ENCODE data around the gene HS3ST5. TPM values are rescaled to one million over a fixed set of nuclear protein-coding genes. Genes with fewer than 3 reads are reported as not detected.

The HS3ST5 gene, protein sequence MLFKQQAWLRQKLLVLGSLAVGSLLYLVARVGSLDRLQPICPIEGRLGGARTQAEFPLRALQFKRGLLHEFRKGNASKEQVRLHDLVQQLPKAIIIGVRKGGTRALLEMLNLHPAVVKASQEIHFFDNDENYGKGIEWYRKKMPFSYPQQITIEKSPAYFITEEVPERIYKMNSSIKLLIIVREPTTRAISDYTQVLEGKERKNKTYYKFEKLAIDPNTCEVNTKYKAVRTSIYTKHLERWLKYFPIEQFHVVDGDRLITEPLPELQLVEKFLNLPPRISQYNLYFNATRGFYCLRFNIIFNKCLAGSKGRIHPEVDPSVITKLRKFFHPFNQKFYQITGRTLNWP
- 1 to 10 TPM in 1 of 4 donors, under 1 TPM in 3; 0.66 to 1.0 (median 0.88) TPM for polyA plus RNA-seq (ENCODE audit: insufficient read length in 4 of 4)

DNA sequence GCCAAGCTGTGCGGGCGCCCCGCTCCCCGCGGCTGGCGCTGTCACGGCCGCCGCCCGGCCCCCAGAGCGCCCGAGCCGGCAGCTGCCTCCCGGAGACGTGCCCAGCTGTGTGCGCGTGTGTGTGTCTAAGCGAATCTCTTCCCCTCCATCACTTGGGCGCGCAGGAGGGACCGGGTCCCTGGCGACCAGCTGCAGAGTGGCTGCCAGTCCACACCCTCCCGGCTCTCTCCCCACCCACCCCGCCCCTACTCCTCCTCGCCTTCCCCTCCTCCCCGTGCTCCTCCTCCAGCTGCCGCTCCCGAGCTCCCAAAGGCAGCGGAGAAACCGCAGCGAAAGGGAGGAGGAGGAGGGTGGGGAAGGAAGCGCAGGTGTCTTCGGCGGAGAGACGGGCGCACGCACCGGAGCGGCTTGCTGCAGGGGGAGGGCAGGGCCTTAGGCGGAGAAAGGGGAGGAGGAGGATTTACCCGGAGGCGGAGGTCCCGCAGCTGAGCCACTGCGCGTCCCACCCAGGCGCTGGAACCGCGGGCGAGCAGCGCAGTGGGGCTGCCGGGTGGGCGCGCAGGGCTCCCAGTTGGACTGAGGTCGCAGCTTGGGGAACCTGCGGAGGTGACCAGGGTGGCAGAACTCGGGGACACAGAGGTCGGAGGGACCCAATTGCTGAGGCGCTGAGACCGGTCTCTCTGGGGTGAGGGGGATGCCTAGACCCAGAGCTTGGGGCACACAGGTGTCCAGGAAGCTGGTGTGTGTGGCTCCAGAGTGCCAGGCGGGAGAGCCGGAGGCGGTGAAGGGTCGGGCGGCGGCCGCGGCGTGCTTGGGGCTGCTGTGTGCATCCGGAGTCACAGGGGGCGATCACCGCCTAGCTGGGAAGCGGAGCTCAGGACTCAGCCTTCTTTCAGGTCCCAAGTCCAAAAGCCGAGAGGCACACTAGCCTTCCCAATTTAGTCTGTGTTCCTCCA is at the start of gene HS3ST5:
HS3ST5 (minus strand) TSS at position 198 of the 956 bp plus-strand sequence. CDS start 280,178 bp downstream, outside the sequence.
- DNase-seq (ENCODE audit: low read depth in 4 of 4, low spot score in 3 of 4): no peak

DNA sequence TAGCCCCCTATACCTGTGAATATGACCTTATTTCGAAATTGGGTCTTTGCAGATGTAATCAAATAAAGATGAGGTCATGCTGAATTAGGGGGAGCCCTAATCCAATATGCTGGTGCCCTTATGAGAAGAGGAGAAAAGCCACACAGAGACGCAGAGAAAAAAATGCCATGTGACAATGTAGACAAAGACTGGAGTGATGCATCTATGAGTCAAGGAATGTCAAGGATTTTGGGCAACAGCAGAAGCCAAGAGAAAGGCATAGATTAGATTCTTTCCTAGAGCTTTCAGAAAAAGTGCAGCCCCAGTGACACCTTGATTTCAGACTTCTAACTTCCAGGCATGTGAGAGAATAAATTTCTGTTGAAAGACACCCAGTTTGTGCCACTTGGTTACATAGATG is 47.4 kb upstream of the HS3ST5 start:
- DNase-seq (ENCODE audit: low read depth in 4 of 4, low spot score in 3 of 4): no peak

- no peak for DNase-seq (ENCODE audit: low read depth in 4 of 4, low spot score in 3 of 4)
These were observed 46.3 kb upstream of the HS3ST5 start for GRCh38 chr6:114389111-114389510.

GRCh38 chr6:114382406-114382805 is 39.6 kb upstream of the HS3ST5 start:
- DNase-seq (ENCODE audit: low read depth in 4 of 4, low spot score in 3 of 4): no peak

DNA sequence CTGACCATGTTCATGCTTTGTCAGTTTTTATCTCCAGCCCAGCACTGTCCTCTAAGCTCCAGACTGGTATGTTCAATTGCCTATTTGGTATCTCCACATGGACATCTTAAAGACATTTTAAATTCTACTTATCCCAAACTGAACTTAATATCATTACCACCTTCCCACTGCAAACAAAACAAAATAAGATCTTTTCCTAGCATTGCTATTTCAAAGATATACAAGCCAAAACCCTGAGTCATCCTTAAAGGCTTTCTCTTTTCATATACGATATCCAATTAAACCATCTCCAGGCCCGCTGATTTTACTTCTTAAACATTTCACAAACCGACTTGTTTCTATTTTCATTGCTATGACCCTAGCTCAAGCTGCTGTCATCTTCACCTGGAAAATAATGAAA is 35.1 kb upstream of the HS3ST5 start:
- no peak for DNase-seq (ENCODE audit: low read depth in 4 of 4, low spot score in 3 of 4)

DNA sequence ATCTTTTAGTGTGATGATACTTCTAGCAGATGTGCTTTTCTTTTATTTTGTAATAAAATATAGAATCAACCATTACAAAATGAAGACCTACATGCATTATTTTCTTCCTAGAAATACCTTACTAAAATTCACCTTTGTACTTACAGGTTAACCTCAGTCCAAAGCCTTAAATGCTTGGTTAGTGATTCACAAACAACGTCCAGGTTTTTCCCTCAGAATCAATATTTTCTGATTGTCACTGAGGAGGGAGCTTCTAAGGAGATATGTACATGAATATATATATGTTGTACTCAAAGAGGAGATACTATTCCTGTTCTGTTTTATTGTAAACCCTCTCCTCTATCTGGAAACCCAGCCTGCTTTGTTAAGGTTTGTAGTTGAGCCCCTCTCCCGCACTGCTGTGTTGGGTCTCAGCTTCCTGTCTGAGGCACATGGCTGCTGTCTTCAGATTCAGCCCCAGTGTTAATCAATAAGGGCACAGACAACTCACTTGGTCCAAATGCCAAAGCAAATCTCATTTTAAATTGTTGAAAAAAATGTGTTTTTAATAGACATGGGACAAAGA is 33.9 kb upstream of the HS3ST5 start:
- DNase-seq (ENCODE audit: low read depth in 4 of 4, low spot score in 3 of 4): no peak

DNA sequence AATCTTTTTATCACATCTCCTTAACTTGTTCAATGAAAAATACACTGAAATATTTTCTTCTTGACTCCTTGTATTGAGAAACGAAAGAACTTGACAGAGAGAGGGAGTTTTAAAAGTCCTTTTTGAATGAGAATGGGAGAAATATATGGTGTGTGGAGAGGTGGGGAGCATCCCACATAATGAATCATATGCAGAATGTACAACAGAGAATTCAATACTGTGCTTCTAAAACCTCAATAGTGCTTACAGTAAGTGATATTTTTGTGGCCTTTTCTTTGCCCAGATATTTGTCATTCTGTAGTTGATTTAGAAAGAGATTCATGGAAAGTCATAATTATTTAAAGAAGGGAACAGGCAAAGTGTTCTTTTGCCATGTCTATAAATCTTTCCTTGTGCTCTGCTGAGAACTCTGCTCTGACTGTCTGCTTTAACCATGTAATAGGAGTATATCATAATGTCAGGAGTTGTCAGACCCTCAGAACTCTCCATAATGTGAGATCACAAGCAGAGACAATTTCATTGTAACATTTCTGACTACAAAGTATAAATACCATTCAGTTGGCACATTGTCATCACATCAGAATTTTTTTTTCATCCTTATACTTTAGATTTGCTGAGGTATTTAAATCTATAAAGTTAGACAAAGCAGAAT is 32.8 kb upstream of the HS3ST5 start:
- no peak for DNase-seq (ENCODE audit: low read depth in 4 of 4, low spot score in 3 of 4)

GRCh38 chr6:114367315-114367961 is 24.6 kb upstream of the HS3ST5 start:
- no peak for DNase-seq (ENCODE audit: low read depth in 4 of 4, low spot score in 3 of 4)

- DNase-seq (ENCODE audit: low read depth in 4 of 4, low spot score in 3 of 4): no peak
These were observed 24.1 kb upstream of the HS3ST5 start for GRCh38 chr6:114366899-114367298.

DNA sequence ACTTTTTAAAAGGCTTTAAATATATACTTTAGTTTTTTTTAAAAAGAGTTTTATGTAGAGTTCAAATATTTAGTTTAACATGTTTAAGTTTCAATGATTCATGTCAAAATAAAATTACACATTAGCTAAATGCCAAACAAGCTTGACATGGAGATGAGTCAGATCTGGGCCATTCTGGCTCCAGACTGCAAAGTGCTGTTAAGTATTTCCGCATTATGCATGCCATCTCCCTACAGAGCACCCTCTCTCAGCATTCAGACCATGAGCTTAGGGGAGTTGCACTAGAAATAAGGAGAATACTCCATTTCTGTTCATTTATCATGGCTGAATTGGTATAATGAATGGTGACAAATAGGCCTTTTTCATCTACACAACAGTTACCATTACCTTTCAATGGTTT is 21.5 kb upstream of the HS3ST5 start:
- no peak for DNase-seq (ENCODE audit: low read depth in 4 of 4, low spot score in 3 of 4)

DNA sequence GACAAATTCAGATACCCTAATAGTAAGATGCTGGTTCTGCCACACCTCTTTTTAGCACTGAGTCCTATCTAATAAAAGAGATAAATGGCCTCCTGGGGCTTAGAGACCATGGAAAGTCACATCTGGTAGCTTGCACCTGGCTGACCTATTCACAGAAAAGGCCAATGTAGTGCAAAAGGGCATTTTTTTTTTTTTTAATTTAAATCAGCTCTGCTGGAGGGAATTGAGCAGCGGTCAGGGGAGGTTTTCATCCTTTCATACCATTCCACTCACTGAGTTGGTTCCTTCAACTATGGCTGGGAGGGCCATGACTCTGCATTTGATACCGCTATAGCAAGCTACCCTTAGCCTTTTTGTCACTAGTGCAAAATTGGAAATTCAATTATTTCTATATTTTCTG is 20.1 kb upstream of the HS3ST5 start:
- no peak for DNase-seq (ENCODE audit: low read depth in 4 of 4, low spot score in 3 of 4)

- DNase-seq (ENCODE audit: low read depth in 4 of 4, low spot score in 3 of 4): no peak
These were observed 19.6 kb upstream of the HS3ST5 start for GRCh38 chr6:114362396-114362795.

- DNase-seq (ENCODE audit: low read depth in 4 of 4, low spot score in 3 of 4): no peak
These were observed 18.2 kb upstream of the HS3ST5 start for GRCh38 chr6:114361036-114361435.

- DNase-seq (ENCODE audit: low read depth in 4 of 4, low spot score in 3 of 4): no peak
These were observed 12.5 kb upstream of the HS3ST5 start for GRCh38 chr6:114355300-114355699.

DNA sequence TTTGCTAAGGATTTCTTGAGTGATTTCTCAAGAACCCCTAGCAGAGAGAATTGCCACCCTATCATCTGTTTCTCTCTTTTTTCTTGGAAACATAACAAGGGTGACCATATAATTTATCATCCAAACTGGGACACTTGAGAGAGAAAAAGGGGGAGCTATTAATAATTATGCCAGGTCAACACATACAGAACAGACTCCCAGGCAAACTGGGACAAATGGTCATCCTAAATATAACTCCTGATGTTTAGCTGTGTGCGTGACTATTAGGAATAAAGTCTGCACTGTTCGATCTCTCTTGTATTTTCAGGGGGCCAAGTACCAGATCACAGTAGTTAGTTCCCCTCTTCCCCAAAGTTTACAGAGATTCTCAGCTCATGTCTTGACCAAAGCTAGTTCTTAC is 11.7 kb upstream of the HS3ST5 start:
- no peak for DNase-seq (ENCODE audit: low read depth in 4 of 4, low spot score in 3 of 4)

- DNase-seq (ENCODE audit: low read depth in 4 of 4, low spot score in 3 of 4): no peak
These were observed 3.6 kb upstream of the HS3ST5 start for GRCh38 chr6:114346451-114346850.

DNA sequence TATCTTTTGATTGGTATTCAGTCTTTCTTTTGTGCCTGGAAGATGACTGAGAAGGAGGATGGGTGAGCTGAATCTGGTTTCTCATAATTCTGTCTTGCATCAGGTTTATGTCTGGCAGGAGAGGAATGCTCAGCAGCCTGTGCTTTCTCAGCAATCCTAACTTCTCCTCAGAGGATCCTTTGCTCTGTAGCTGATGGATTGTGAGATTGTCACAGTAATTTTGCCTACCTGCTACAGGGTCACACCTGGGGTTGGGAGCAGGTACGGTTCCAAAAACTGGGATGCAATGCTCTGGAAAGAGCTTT is 2.1 kb upstream of the HS3ST5 start:
- no peak for DNase-seq (ENCODE audit: low read depth in 4 of 4, low spot score in 3 of 4)

GRCh38 chr6:114344246-114344970 is 1.6 kb upstream of the HS3ST5 start:
- no peak for DNase-seq (ENCODE audit: low read depth in 4 of 4, low spot score in 3 of 4)

DNA sequence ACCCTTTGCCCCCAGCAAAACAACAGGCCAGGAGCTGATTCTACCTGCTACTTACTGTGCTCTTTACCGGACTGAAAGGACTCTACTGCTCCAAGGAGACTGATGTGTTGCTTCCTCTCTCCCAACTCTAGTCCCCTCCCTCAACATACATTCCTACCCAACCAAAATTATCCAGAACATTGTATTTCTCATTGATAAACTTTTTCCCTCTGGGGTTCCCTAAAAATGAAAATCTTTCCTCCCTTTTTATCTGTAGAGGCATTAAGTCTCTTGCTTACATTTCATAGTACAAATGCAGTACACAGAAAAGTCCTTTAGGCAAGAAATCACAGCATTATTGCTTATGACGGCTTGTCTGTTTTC is 940 bp upstream of the HS3ST5 start:
- no peak for DNase-seq (ENCODE audit: low read depth in 4 of 4, low spot score in 3 of 4)

All from left renal pelvis (tissue), 4 donors.